NCI-H128 (cell line): ENCODE measurements around the gene SYS1.
"Not testable (repeated sequence)": the region's sequence is repeated elsewhere in the genome, so short reads cannot be mapped to it uniquely, and the experiment has no call there.

Source experiments
- DNase-seq: peaks from one replicate; lab custom pipeline; 2025; ENCODE audit not compliant: unreplicated experiment; lab: John Stamatoyannopoulos, UW

The SYS1 gene

GRCh38 chr20:45339799-45340198, 23.2 kb upstream of the SYS1 start:
- no peak for DNase-seq

GRCh38 chr20:45340236-45340847, 22.6 kb upstream of the SYS1 start:
- DNase-seq: no peak

- no peak for DNase-seq
These were observed 22.0 kb upstream of the SYS1 start for GRCh38 chr20:45340951-45341350.

- DNase-seq: no peak
These were observed 21.4 kb upstream of the SYS1 start for GRCh38 chr20:45341579-45341938.

- no peak for DNase-seq
These were observed 20.8 kb upstream of the SYS1 start for GRCh38 chr20:45341939-45342854.

- DNase-seq: no peak
These were observed 20.0 kb upstream of the SYS1 start for GRCh38 chr20:45342855-45343531.

GRCh38 chr20:45343532-45344167, 19.3 kb upstream of the SYS1 start:
- DNase-seq: no peak

- DNase-seq: no peak
These were observed 18.6 kb upstream of the SYS1 start for GRCh38 chr20:45344168-45344860.

- no peak for DNase-seq
These were observed 17.6 kb upstream of the SYS1 start for GRCh38 chr20:45345104-45345936.

GRCh38 chr20:45346291-45346718, 16.7 kb upstream of the SYS1 start:
- DNase-seq: no peak

GRCh38 chr20:45346851-45347250, 16.1 kb upstream of the SYS1 start:
- DNase-seq: no peak

GRCh38 chr20:45347297-45347935, 15.5 kb upstream of the SYS1 start:
- DNase-seq: no peak

GRCh38 chr20:45347936-45348778, 14.8 kb upstream of the SYS1 start, which contains the start of gene SDC4:
TSS of gene SDC4 (minus strand) at chr20:45348424. CDS start at chr20:45348384, 40 bp downstream.
- no peak for DNase-seq

GRCh38 chr20:45350217-45350616, 12.7 kb upstream of the SYS1 start:
- DNase-seq: no peak

GRCh38 chr20:45350795-45351194, 12.2 kb upstream of the SYS1 start:
- not testable (repeated sequence) for DNase-seq

GRCh38 chr20:45352729-45353128, 10.2 kb upstream of the SYS1 start:
- no peak for DNase-seq

GRCh38 chr20:45353746-45354145, 9.2 kb upstream of the SYS1 start:
- no peak for DNase-seq

- no peak for DNase-seq
These were observed 8.3 kb upstream of the SYS1 start for GRCh38 chr20:45354423-45355208.
